Omental fat pad (tissue), 4 donors: ENCODE measurements around the gene TTLL13. TPM values are rescaled to one million over a fixed set of nuclear protein-coding genes. Genes with fewer than 3 reads are reported as not detected.
"Not testable (repeated sequence)": the region's sequence is repeated elsewhere in the genome, so short reads cannot be mapped to it uniquely, and the experiment has no call there.

Experiments used
- ATAC-seq: fragments of 150-250 bp; one replicate; pipeline ENCODE4 v1.9.1; 2016; ENCODE audit warnings: mild to moderate bottlenecking, moderate library complexity; ENCODE audit not compliant: low FRiP score
- DNase-seq: peaks from one replicate; pipeline ENCODE4 v3.0.0-alpha.2; 2019; ENCODE audit warnings: low spot score
- total RNA-seq, 4 donors: library from RNA; depleted of rRNA; stranded (reverse); fragments of >200 nt; gene quantifications; one replicate each; pipeline ENCODE4 v1.1.0, GENCODE V29; 2016
- TF ChIP-seq, protein P1 (sequence below), 3 donors: fragments of 450-650 bp; IDR thresholded peaks; one replicate each; pipeline ENCODE4 v1.5.1; 2016 to 2017; ENCODE audit warnings: antibody characterized with exemption in 3 of 3, mild to moderate bottlenecking in 3 of 3, moderate library complexity in 2 of 3

The TTLL13 gene
- total RNA-seq, 4 donors from 2014 or later: not detected

DNA sequence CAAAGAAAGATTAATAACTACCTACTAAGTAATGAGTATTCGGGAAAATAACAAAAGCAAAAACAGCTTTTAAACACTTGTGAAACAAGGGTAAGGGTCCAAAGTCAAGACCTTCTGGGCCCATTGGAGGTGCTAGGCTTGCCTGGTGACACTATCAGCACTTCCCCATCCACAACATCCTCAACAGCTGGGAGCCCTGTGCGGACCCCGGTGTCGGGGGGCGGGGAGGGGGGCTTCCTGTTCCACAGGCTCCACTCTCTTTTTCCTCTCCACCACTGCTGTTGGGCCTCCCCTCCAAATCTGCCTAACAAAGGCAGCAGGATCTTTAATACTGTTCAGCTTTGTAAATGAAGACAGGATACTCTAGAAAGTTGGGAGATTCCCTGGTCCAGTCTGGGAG, 37.7 kb downstream of the TTLL13 start:
- TF ChIP-seq, protein P1, sequence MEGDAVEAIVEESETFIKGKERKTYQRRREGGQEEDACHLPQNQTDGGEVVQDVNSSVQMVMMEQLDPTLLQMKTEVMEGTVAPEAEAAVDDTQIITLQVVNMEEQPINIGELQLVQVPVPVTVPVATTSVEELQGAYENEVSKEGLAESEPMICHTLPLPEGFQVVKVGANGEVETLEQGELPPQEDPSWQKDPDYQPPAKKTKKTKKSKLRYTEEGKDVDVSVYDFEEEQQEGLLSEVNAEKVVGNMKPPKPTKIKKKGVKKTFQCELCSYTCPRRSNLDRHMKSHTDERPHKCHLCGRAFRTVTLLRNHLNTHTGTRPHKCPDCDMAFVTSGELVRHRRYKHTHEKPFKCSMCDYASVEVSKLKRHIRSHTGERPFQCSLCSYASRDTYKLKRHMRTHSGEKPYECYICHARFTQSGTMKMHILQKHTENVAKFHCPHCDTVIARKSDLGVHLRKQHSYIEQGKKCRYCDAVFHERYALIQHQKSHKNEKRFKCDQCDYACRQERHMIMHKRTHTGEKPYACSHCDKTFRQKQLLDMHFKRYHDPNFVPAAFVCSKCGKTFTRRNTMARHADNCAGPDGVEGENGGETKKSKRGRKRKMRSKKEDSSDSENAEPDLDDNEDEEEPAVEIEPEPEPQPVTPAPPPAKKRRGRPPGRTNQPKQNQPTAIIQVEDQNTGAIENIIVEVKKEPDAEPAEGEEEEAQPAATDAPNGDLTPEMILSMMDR (IDR thresholded peaks at IDR 0.05): no peak
- DNase-seq: no peak
- no peak for ATAC-seq

DNA sequence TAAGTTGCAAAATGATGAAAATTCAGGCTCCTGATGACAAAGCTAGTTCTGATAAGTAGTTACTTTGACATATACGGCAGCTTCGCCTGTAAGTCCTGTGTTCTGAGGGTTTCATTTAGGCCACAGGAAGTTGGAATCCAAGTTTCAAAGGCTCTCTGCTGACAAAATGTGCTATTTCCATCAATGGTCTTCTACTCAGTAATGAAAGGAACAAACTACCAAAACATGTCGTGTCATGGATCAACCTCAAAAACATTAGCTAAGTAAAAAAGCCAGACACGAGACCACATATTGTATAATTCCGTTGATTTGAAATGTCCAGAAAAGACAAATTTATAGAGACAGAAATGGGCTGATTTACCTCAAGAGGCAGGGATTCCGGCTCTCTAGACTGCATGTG, 38.6 kb downstream of the TTLL13 start:
- ATAC-seq (no peak), DNase-seq (no peak)
- TF ChIP-seq, protein P1 (IDR thresholded peaks at IDR 0.05): no peak

DNA sequence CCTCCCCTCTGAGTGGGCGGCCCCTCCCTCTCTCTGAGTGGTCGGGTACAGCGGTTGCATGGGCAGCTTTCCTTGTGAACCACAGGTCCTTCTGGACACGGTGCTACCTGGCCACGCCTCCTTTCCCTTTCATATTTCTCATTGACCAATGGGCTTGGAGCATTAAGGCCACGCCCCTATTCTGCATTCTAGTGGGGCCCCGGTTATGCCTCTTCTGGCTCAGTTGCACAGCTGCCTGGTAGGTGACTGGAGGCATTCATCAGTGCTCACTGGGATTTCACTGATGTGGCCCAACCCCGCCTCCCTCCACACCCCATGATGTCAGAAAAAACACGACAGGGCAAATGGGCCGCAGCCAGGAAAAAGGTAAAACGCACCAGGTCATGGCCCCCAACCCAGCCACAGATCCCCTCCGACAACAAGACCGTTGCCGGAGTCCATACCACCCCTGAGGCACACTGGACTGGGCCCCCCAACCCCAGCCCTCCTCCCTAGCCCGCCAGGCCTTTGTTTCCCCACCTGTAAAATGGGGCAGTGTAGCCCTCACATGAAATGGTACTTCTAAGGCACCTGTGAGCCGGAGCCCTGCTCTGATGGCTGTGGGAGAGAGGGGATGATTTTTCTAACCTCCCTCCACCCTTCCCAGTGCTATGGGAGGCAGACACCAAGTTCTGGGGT, 42.5 kb downstream of the TTLL13 start:
- TF ChIP-seq, protein P1 (IDR thresholded peaks at IDR 0.05): no peak
- DNase-seq (no peak), ATAC-seq (no peak)

DNA sequence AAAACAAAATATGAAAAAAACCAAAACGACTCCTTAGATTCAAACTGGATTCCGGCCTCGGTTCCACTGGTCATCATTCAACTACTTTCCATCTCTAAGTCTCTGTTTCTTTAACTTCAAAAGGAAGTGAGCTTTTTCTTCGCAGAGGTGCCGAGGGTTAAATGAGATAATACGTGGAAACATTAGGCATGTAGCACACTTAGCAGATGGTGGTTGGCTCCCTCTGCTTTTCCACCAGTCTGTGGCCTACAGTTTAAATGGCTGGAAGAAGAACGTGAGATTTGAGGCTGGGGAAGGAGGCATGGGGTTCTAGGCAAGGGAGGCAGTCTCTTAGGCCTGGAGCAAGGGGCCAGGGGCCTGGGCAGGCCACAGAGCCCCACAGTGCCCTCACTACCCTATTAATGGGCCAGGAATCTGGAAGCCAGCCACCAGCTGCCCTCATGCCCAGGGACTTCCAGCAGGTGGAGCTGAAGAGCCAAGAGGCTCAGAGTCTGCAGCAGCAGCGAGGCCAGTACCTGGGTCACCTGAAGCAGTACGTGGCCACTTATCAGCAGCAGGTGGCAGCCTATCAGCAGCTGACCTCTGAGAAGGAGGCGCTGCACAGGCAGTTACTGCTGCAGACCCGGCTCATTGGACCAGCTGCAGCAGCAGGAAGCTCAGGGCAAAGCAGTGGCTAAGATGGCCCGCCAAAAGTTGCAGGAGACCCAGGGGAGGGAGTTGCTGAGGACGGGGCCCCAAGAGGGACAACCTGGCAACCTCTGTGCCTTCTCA, 43.9 kb downstream of the TTLL13 start:
- peak; percentile 75 for DNase-seq
- not testable (repeated sequence) for ATAC-seq

DNA sequence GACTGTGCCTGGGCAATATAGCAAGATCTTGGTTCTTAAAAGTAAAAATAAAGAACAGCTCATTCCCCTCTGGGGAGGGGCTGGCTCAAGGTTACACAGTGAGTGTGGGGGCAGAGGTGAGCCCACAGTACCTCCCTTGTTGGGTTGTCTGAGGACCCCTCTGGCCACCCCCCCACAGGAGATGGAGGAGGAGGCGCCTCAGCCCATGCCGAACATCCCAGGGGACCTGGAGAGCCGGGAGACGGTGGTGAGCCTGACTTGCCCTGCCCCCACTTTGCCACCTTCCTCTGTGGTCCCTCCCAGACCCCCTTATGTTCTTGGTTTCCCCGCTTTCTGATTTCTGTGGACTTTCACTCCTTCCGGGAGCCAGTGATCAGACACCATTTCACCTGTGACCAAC, 44.8 kb downstream of the TTLL13 start:
- no peak for ATAC-seq

DNA sequence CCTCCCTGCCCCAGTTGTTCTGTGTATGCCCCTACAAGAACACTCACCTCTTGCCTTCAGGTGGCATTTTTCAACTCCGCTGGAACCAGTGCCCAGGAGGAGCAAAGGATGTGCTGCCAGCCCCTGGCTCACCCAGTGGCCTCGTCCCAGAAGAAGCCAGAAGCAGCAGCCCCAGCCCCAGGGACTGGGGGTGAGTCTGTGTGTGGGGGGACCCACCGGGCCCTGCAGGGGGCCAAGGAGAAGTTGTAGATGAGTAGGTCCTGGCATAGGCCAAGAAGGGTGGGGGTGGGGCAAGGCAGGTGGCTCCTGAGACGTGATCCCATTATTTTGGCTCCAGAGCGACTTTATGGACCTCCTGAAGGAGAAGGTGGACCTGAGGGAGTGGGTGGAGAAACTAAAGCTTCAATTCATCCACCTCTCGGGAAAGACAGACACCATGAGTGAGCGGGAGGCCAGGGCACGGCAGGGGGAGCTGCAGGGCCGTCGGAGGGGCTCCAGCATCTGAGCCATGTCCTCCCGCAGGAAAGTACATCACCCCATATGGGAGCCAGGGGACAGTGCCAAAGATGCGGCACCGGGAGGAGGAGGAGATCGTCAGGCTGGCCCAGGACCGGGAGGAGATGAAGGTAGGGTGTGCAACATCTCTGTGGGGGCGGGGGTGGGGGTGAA, 45.4 kb downstream of the TTLL13 start:
- TF ChIP-seq, protein P1 (IDR thresholded peaks at IDR 0.05): no peak
- DNase-seq (no peak), ATAC-seq (no peak)

More for the DNA sequence above, 44.8 kb downstream of the TTLL13 start:
- TF ChIP-seq, protein P1 (IDR thresholded peaks at IDR 0.05): no peak
- DNase-seq: no peak

DNA sequence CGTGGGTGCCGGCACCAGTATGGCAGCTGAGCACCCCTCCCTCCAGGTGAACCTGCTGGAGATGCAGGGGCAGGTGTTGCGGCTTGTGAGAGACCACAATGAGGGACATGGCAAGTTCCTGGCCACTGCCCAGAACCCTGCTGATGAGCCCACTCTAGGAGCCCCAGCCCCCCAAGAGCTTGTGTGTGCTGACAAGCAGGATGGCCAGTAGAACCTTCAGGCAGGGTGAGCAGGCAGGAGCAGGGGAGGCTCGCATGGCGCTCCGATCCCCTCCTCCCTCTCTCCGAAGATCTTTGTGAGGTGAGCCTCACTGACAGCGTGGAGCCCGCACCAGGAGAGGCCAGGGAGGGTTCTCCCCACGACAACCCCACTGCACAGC, 45.9 kb downstream of the TTLL13 start:
- TF ChIP-seq, protein P1 (IDR thresholded peaks at IDR 0.05): no peak
- ATAC-seq: no peak
- DNase-seq: no peak

DNA sequence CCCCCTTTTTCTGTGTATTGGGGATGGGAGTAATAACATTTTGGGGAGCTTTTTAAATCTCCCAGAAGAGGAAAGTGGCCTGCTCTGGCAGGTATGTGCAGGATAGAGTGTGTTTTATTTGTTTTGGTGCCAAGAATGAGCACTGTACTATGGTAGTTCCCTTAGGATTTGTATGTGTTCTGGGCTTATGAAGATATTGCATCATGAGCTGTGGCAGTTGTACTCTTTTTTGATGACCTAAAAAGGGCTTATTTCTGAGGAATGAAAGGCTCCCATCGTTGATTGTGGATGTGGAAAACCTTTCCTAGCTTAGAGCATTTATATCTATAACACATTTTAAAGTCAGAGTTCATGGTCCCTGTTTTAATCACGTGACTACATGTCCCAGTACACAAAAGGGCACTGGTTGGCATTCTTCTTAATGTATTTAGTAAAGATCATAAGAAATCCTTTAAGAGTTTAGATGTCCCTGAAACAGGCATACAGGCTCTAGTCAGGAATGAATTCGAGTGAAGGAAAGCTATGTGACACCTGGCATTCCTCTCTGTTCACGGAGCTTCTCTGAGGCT, 47.0 kb downstream of the TTLL13 start:
- ATAC-seq, DNase-seq: not testable (repeated sequence)
